OCI-LY3 (cell line): ENCODE results near the gene HDAC7.
"Not testable (repeated sequence)": the region's sequence is repeated elsewhere in the genome, so short reads cannot be mapped to it uniquely, and the experiment has no call there.

Experiments used
- H2AFZ ChIP-seq: fragments of 200-600, 300-600 bp; shearing (Covaris generic); 2 replicates; pipeline ENCODE4 v1.6.0; 2014; ENCODE audit warnings: antibody characterized with exemption, low read depth, low read length
- H3K27ac ChIP-seq: fragments of 200-600, 300-600 bp; sonication (generic); 2 replicates; pipeline ENCODE4 v1.5.1; 2014; ENCODE audit warnings: mild to moderate bottlenecking, low read length, moderate library complexity, mixed read lengths
- H3K27me3 ChIP-seq: fragments of 200-600, 300-600 bp; sonication (generic); 2 replicates; pipeline ENCODE4 v1.6.1; 2014; ENCODE audit warnings: low read depth, low read length, mixed read lengths
- H3K36me3 ChIP-seq: fragments of 200-600, 300-600 bp; sonication (generic); replicated peaks from 2 replicates; pipeline ENCODE3; 2014; ENCODE audit warnings: low read depth, low read length, mixed read lengths
- H3K4me1 ChIP-seq: fragments of 300-600, 200-600 bp; sonication (generic); 2 replicates; pipeline ENCODE4 v1.6.1; 2014; ENCODE audit warnings: low read length, mixed read lengths
- H3K4me2 ChIP-seq: fragments of 200-600, 300-600 bp; sonication (generic); 2 replicates; pipeline ENCODE4 v1.6.1; 2014; ENCODE audit warnings: low read length, mixed read lengths
- H3K4me3 ChIP-seq: fragments of 300-600, 200-600 bp; sonication (generic); 2 replicates; pipeline ENCODE4 v1.5.1; 2014; ENCODE audit warnings: antibody characterized with exemption, mild to moderate bottlenecking, low read length, moderate library complexity
- H3K79me2 ChIP-seq: fragments of 300-600, 200-600 bp; shearing (Covaris generic); 2 replicates; pipeline ENCODE4 v1.6.1; 2014; ENCODE audit warnings: mild to moderate bottlenecking, low read length, mixed read lengths
- H3K9ac ChIP-seq: fragments of 300-600, 200-600 bp; shearing (Covaris generic); 2 replicates; pipeline ENCODE4 v1.6.0; 2014; ENCODE audit warnings: mild to moderate bottlenecking, low read length, moderate library complexity
- H3K9me3 ChIP-seq: fragments of 200-600, 300-600 bp; shearing (Covaris generic); 2 replicates; pipeline ENCODE4 v1.6.1; 2014; ENCODE audit warnings: low read length, mixed read lengths; ENCODE audit not compliant: insufficient read depth
- H4K20me1 ChIP-seq: fragments of 200-600, 300-600 bp; sonication (generic); 2 replicates; pipeline ENCODE4 v1.6.1; 2016; ENCODE audit warnings: low read length, mixed read lengths; ENCODE audit not compliant: insufficient read depth
- EZH2phosphoT487 ChIP-seq: fragments of 200-600 bp; shearing (Covaris generic); IDR thresholded peaks from 2 replicates; pipeline ENCODE4 v1.6.1; 2018; ENCODE audit warnings: antibody characterized with exemption, mixed run types, low read depth
- TF ChIP-seq, protein P1 (sequence below): fragments of 200-600, 300-600 bp; sonication (generic); IDR thresholded peaks from 2 replicates; pipeline ENCODE4 v1.5.1; 2014; ENCODE audit warnings: antibody characterized with exemption, low read length, low read depth

Gene HDAC7

GRCh38 chr12:47816403-47817271 lies 3.1 kb downstream of the HDAC7 start:
- peak overlapping the region; percentile 96 for H3K4me2 ChIP-seq
- H3K36me3 ChIP-seq, result peaks cover 8% of the 10 kb centered on the region
- H3K9me3 ChIP-seq, result no peaks in the 10 kb centered on the region
- TF ChIP-seq, protein P1, sequence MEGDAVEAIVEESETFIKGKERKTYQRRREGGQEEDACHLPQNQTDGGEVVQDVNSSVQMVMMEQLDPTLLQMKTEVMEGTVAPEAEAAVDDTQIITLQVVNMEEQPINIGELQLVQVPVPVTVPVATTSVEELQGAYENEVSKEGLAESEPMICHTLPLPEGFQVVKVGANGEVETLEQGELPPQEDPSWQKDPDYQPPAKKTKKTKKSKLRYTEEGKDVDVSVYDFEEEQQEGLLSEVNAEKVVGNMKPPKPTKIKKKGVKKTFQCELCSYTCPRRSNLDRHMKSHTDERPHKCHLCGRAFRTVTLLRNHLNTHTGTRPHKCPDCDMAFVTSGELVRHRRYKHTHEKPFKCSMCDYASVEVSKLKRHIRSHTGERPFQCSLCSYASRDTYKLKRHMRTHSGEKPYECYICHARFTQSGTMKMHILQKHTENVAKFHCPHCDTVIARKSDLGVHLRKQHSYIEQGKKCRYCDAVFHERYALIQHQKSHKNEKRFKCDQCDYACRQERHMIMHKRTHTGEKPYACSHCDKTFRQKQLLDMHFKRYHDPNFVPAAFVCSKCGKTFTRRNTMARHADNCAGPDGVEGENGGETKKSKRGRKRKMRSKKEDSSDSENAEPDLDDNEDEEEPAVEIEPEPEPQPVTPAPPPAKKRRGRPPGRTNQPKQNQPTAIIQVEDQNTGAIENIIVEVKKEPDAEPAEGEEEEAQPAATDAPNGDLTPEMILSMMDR, result no peak
- TF ChIP-seq EZH2phosphoT487, result no peak
- H3K9ac ChIP-seq, result peak overlapping the region; percentile 88
- H3K27me3 ChIP-seq, result no peaks in the 10 kb centered on the region
- H4K20me1 ChIP-seq, result no peaks in the 10 kb centered on the region
- no peak overlapping the region for H2AFZ ChIP-seq
- peaks cover 84% of the 10 kb centered on the region for H3K79me2 ChIP-seq
- H3K4me3 ChIP-seq, result peak overlapping the region; percentile 79
- H3K4me1 ChIP-seq, result peaks cover 75% of the 10 kb centered on the region
- H3K27ac ChIP-seq, result peak overlapping the region; percentile 69

DNA sequence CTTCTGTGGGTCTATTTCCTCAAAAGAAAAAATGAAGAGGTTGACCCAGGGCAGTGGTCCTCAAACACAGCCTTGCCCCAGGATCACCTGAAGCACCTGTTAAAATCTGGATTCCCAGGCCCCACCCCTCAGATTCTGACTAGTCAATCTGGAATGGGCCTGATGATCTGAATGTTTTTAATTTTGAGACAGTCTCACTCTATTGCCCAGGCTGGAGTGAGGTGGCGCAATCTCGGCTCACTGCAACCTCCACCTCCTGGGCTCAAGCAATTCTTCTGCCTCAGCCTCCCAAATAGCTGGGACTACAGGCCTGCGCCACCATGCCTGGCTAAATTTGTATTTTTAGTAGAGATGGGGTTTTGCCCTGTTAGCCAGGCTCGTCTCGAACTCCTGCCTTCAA lies 4.3 kb downstream of the HDAC7 start:
- H3K4me3 ChIP-seq, H4K20me1 ChIP-seq, H2AFZ ChIP-seq, H3K27me3 ChIP-seq, H3K9me3 ChIP-seq, H3K36me3 ChIP-seq: not testable (repeated sequence)
- Histone ChIP-seq H3K4me2 (peak overlapping the region; percentile 85), H3K4me1 (peaks cover 80% of the 10 kb centered on the region), H3K27ac (peak overlapping the region; percentile 97), H3K79me2 (peaks cover 92% of the 10 kb centered on the region), H3K9ac (peak overlapping the region; percentile 92; the same call in 1 of the 2 replicates)

DNA sequence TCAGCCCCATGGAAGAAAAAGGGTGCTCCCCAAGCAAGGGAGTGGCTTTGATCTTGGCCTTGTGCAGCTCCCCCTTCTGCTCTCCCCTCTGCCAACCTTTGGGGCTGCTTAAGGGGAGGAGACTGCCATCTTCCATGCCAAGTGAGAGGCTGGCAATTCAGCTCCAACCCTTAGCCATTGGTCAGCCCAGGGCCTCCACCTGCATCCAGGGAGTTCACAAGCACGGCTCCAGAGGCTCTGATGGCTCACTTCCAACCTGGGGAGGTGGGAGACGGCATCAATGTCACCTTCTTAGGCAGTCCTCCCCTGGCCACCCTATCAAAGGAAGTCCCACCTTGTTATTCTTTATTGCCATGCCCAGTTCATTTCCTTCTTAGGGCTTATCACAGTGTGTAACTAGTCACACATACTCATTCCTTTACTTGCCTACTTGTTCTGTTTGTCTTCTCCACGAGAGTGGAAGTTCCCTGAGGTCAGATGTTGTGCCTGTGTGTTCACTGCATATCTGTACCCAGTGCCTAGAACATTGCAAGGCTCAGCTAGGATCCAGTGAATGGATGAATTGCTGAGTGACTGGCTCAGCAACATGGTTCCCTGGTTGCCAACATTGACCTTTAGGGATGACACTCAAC lies 5.0 kb downstream of the HDAC7 start:
- no peak for TF ChIP-seq EZH2phosphoT487
- TF ChIP-seq, protein P1, result no peak
- Histone ChIP-seq H3K4me3 (peak overlapping the region; percentile 69), H3K9ac (peak overlapping the region; percentile 92), H3K36me3 (peaks cover 8% of the 10 kb centered on the region), H3K4me2 (peak overlapping the region; percentile 85), H3K27me3 (no peaks in the 10 kb centered on the region), H3K79me2 (peaks cover 94% of the 10 kb centered on the region), H3K27ac (peak overlapping the region; percentile 97), H2AFZ (no peak overlapping the region), H3K9me3 (no peaks in the 10 kb centered on the region), H3K4me1 (peaks cover 85% of the 10 kb centered on the region), H4K20me1 (no peaks in the 10 kb centered on the region)

DNA sequence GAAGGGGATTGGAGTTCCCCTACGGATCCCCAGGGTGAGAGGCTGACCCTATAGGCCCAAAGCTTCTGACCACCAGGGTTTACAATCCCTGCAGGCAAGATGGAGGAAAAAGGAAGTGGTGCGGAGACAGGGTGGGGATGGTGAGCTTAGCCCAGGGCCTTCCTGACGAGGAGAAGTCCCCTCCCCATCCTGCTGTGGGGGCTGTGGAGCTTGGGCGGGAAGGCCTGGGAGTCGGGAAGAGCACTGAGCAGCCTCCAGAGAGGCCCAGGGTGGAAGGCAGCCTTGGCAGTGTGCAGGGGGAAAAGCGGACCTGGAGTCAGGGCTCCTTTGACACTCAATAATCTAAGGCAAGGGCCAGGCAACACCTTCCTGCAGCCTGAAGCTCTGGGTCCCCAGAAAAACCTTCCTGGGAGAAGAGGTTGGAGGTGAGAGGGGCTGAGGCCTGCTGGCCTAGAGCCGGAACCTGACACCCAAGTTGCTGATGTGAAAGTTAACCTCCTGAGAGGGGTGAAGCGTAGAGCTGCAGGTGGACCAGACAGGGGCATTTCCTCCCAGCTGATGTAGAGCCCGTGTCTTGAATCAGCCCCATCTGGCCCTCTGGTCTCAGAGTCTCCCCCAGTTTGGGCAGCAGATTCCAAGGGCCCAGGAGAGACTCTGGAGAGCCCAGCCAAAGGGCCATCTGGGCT lies 6.0 kb downstream of the HDAC7 start:
- Histone ChIP-seq H3K4me1 (peaks cover 95% of the 10 kb centered on the region), H3K4me3 (peak overlapping the region; percentile 69), H3K27me3 (no peaks in the 10 kb centered on the region), H3K9ac (peak overlapping the region; percentile 92), H3K36me3 (peaks cover 8% of the 10 kb centered on the region), H2AFZ (no peak overlapping the region), H3K27ac (peak overlapping the region; percentile 97), H3K79me2 (peaks cover 94% of the 10 kb centered on the region), H3K9me3 (no peaks in the 10 kb centered on the region), H3K4me2 (peak overlapping the region; percentile 85), H4K20me1 (no peaks in the 10 kb centered on the region)
- TF ChIP-seq, protein P1, result no peak
- TF ChIP-seq EZH2phosphoT487, result no peak
